ENCODE data around the gene LRRIQ1. TPM values are rescaled to one million over a fixed set of nuclear protein-coding genes. Genes with fewer than 3 reads are reported as not detected.

The LRRIQ1 gene
- total and polyA plus RNA-seq, 2 of the 4 experiments (the other 2 are of a cell fraction), result under 0.01 to 0.05 TPM

DNA sequence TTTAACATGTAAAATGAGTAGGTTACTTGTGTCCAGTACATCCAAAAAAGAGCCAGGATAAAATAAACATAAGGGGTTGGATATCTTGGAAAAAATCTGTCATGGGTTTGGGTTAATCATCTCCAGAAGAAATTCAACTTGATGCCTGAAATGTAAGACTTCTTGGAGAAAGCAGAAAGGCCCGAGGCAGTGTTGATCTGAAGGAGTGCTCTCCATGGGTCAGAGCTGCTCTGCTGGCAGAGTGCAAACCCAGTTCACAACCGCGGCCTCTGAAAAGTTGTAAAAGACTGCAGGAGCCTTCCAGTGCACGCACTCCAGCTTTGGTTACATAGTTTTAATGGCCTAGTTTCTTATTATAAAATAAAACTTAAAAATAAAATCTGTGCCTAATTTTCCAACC, 146.5 kb downstream of the LRRIQ1 start:
- H3K27ac ChIP-seq (ENCODE audit: insufficient read depth, low read length), result no peak overlapping the region
- no peak overlapping the region for H3K18ac ChIP-seq (ENCODE audit: low read depth, low read length)
- H2AK9ac ChIP-seq (replicated peaks; ENCODE audit: low read depth, low read length, poor library complexity), result no peak overlapping the region
- no peak overlapping the region for H2BK20ac ChIP-seq (ENCODE audit: low read depth, low read length)
- H3K9ac ChIP-seq (ENCODE audit: low read depth, low read length), result no peak overlapping the region
- no peak overlapping the region for H3K56ac ChIP-seq (ENCODE audit: extremely low read depth, insufficient read depth, low read length)
- no peak overlapping the region for H3K23ac ChIP-seq (ENCODE audit: low read depth, low read length)
- TF ChIP-seq MXI1 (IDR thresholded peaks at IDR 0.05; ENCODE audit: borderline replicate concordance, low read depth, low read length) (no peak), RFX5 (IDR thresholded peaks at IDR 0.05; ENCODE audit: low read depth, low read length) (no peak), CEBPB (IDR thresholded peaks at IDR 0.05; ENCODE audit: low read depth, low read length) (no peak), FOS (IDR thresholded peaks at IDR 0.05; ENCODE audit: low read depth, low read length) (no peak), POLR2A (IDR thresholded peaks at IDR 0.05; ENCODE audit: low read depth, low read length) (no peak), MAZ (IDR thresholded peaks at IDR 0.05; ENCODE audit: borderline replicate concordance, low read depth, low read length) (no peak), CHD1 (IDR thresholded peaks at IDR 0.05; ENCODE audit: low read depth, low read length) (no peak)
- TF ChIP-seq, protein P1, sequence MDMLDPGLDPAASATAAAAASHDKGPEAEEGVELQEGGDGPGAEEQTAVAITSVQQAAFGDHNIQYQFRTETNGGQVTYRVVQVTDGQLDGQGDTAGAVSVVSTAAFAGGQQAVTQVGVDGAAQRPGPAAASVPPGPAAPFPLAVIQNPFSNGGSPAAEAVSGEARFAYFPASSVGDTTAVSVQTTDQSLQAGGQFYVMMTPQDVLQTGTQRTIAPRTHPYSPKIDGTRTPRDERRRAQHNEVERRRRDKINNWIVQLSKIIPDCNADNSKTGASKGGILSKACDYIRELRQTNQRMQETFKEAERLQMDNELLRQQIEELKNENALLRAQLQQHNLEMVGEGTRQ (IDR thresholded peaks at IDR 0.05; ENCODE audit: low read depth, low read length), result no peak
- TF ChIP-seq, protein P2, sequence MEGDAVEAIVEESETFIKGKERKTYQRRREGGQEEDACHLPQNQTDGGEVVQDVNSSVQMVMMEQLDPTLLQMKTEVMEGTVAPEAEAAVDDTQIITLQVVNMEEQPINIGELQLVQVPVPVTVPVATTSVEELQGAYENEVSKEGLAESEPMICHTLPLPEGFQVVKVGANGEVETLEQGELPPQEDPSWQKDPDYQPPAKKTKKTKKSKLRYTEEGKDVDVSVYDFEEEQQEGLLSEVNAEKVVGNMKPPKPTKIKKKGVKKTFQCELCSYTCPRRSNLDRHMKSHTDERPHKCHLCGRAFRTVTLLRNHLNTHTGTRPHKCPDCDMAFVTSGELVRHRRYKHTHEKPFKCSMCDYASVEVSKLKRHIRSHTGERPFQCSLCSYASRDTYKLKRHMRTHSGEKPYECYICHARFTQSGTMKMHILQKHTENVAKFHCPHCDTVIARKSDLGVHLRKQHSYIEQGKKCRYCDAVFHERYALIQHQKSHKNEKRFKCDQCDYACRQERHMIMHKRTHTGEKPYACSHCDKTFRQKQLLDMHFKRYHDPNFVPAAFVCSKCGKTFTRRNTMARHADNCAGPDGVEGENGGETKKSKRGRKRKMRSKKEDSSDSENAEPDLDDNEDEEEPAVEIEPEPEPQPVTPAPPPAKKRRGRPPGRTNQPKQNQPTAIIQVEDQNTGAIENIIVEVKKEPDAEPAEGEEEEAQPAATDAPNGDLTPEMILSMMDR (conservative IDR thresholded peaks at IDR 0.05; ENCODE audit: low read depth, low read length), result no peak
- H3K36me3 ChIP-seq (ENCODE audit: control insufficient read depth, insufficient read depth, low read length), result no peaks in the 10 kb centered on the region
- no peaks in the 10 kb centered on the region for H3K4me1 ChIP-seq (ENCODE audit: control insufficient read depth, insufficient read depth, low read length)
- no peaks in the 10 kb centered on the region for H4K20me1 ChIP-seq (ENCODE audit: insufficient read depth, low read length)
- H2BK5ac ChIP-seq (ENCODE audit: low read depth, low read length, poor library complexity, severe bottlenecking), result no peak overlapping the region
- no CpG with 5 or more reads among the region's 4 CpGs for WGBS, 2 experiments (ENCODE audit: extremely low coverage in 2 of 2, insufficient read length in 1 of 2)
- no peak overlapping the region for H2BK15ac ChIP-seq (ENCODE audit: low read depth, low read length)
- intact Hi-C loops (cut with micrococcal nuclease), result no loop called here
- H3K4ac ChIP-seq (ENCODE audit: low read depth, low read length), result no peak overlapping the region
- DNase-seq (no peak), ATAC-seq (ENCODE audit: low read depth) (no peak)
- dilution Hi-C loops (cut with HindIII; ENCODE audit: low sequenced_read_pairs, unreplicated experiment), result no loop called here
- in situ Hi-C loops (cut with MboI; ENCODE audit: low sequenced_read_pairs), result no loop called here
- H3K9me1 ChIP-seq (ENCODE audit: insufficient read depth, low read length), result no peaks in the 10 kb centered on the region
- no peak overlapping the region for H3K4me2 ChIP-seq (ENCODE audit: low read depth, low read length)
- no peak overlapping the region for H2BK120ac ChIP-seq (ENCODE audit: low read depth, low read length)
- no TSS peak for BruUV-seq (replicated peaks)
- H4K91ac ChIP-seq (ENCODE audit: insufficient read depth, low read depth, low read length), result no peak overlapping the region
- POLR2A ChIA-PET (ENCODE audit: unreplicated experiment), result no interaction called here
- H4K5ac ChIP-seq (ENCODE audit: low read depth, low read length), result no peak overlapping the region
- CTCF ChIA-PET, result no interaction called here
- H3K4me3 ChIP-seq (ENCODE audit: insufficient read depth, low read depth, low read length), result no peak overlapping the region
- no peak overlapping the region for H4K8ac ChIP-seq (ENCODE audit: low read depth in 2 of 2, low read length in 2 of 2)
- no peak overlapping the region for H2AK5ac ChIP-seq (ENCODE audit: low read depth, low read length)
- H3K9me3 ChIP-seq (ENCODE audit: control insufficient read depth, insufficient read depth, low read length), result no peaks in the 10 kb centered on the region
- no peak overlapping the region for H3K14ac ChIP-seq (replicated peaks; ENCODE audit: low read depth, low read length)
- H2AFZ ChIP-seq (replicated peaks; ENCODE audit: low read length, poor library complexity), result no peak overlapping the region
- H3K27me3 ChIP-seq (ENCODE audit: control insufficient read depth, insufficient read depth, low read length), result no peaks in the 10 kb centered on the region
- H3K79me1 ChIP-seq (ENCODE audit: low read depth in 1 of 2, low read length in 2 of 2), result no peaks in the 10 kb centered on the region
